ENCODE measurements around the gene STXBP5. TPM values are rescaled to one million over a fixed set of nuclear protein-coding genes. Genes with fewer than 3 reads are reported as not detected.

Gene STXBP5
- total and polyA plus RNA-seq, 2 of the 4 experiments (the other 2 are of a cell fraction): 13.2 to 46.4 TPM

GRCh38 chr6:147167576-147168461 is 36.4 kb upstream of the STXBP5 start:
- no TSS peak for BruUV-seq (replicated peaks)
- H3K4me3 ChIP-seq (ENCODE audit: insufficient read depth, low read depth, low read length): no peak overlapping the region
- H2AK5ac ChIP-seq (ENCODE audit: low read depth, low read length): no peak overlapping the region
- peak overlapping the region; percentile 79; the same call in 1 of the 2 replicates for H4K5ac ChIP-seq (ENCODE audit: low read depth, low read length)
- H3K18ac ChIP-seq (ENCODE audit: low read depth, low read length): peak overlapping the region; percentile 76; the same call in 1 of the 2 replicates
- no peaks in the 10 kb centered on the region for H3K36me3 ChIP-seq (ENCODE audit: control insufficient read depth, insufficient read depth, low read length)
- 75% methylated on average over 2 of the region's 4 CpGs; no CpG with 5 or more reads in 1 of the 2 experiments for WGBS, 2 experiments (ENCODE audit: extremely low coverage in 2 of 2, insufficient read length in 1 of 2)
- 0 out of 2 replicates have a peak overlapping the region, but pooled peaks have one; percentile 39 for H3K14ac ChIP-seq (replicated peaks; ENCODE audit: low read depth, low read length)
- H3K4me2 ChIP-seq (ENCODE audit: low read depth, low read length): peak overlapping the region; percentile 45
- H4K20me1 ChIP-seq (ENCODE audit: insufficient read depth, low read length): no peaks in the 10 kb centered on the region
- no peaks in the 10 kb centered on the region; the same call in 1 of the 2 replicates for H3K9me1 ChIP-seq (ENCODE audit: insufficient read depth, low read length)
- H2BK15ac ChIP-seq (ENCODE audit: low read depth, low read length): peak overlapping the region; percentile 85; the same call in 2 of the 3 replicates
- H2BK5ac ChIP-seq (ENCODE audit: low read depth, low read length, poor library complexity, severe bottlenecking): peak overlapping the region; percentile 72
- ATAC-seq (ENCODE audit: low read depth) (no peak), DNase-seq (no peak)
- no peak overlapping the region for H3K27ac ChIP-seq (ENCODE audit: insufficient read depth, low read length)
- H3K9me3 ChIP-seq (ENCODE audit: control insufficient read depth, insufficient read depth, low read length): no peaks in the 10 kb centered on the region
- peak overlapping the region; percentile 58; the same call in 1 of the 2 replicates for H3K4ac ChIP-seq (ENCODE audit: low read depth, low read length)
- TF ChIP-seq RAD21 (IDR thresholded peaks at IDR 0.05; ENCODE audit: low read length): no peak
- no peak for TF ChIP-seq RCOR1 (IDR thresholded peaks at IDR 0.05; ENCODE audit: insufficient replicate concordance, low read length)
- TF ChIP-seq MXI1 (IDR thresholded peaks at IDR 0.05; ENCODE audit: borderline replicate concordance, low read depth, low read length): no peak
- TF ChIP-seq NFE2L2 (IDR thresholded peaks at IDR 0.05; ENCODE audit: low read depth, low read length): no peak
- TF ChIP-seq CTCF (conservative IDR thresholded peaks at IDR 0.05; ENCODE audit: low read depth, low read length): no peak
- TF ChIP-seq POLR2A (IDR thresholded peaks at IDR 0.05; ENCODE audit: low read depth, low read length): no peak
- TF ChIP-seq SMC3 (IDR thresholded peaks at IDR 0.05; ENCODE audit: low read depth, low read length): no peak
- no peak for TF ChIP-seq CEBPB (IDR thresholded peaks at IDR 0.05; ENCODE audit: low read depth, low read length)
- TF ChIP-seq CHD1 (IDR thresholded peaks at IDR 0.05; ENCODE audit: low read depth, low read length): no peak
- no peak for TF ChIP-seq ELK1 (IDR thresholded peaks at IDR 0.05; ENCODE audit: borderline replicate concordance, low read depth, low read length)
- intact Hi-C loops (cut with micrococcal nuclease) (no loop called here), in situ Hi-C loops (cut with MboI; ENCODE audit: low sequenced_read_pairs) (no loop called here), dilution Hi-C loops (cut with HindIII; ENCODE audit: low sequenced_read_pairs, unreplicated experiment) (no loop called here)
- CTCF ChIA-PET: interaction anchor here (1.0 kb wide), 1 partner anchor 277 kb away, joined by 4 read pairs; no protein-coding TSS in a partner anchor
- H3K27me3 ChIP-seq (ENCODE audit: control insufficient read depth, insufficient read depth, low read length): no peaks in the 10 kb centered on the region
- H3K79me1 ChIP-seq (ENCODE audit: low read depth in 1 of 2, low read length in 2 of 2): peaks cover 0 to 3% of the 10 kb centered on the region in 2 experiments; a peak in 1 of 4 replicates
- H4K91ac ChIP-seq (ENCODE audit: insufficient read depth, low read depth, low read length): peak overlapping the region; percentile 58; the same call in 1 of the 2 replicates
- no peak overlapping the region for H3K56ac ChIP-seq (ENCODE audit: extremely low read depth, insufficient read depth, low read length)
- peak overlapping the region; percentile 57 to 72; a peak in 2 of 4 replicates for H4K8ac ChIP-seq (ENCODE audit: low read depth in 2 of 2, low read length in 2 of 2)
- no peak overlapping the region for H3K9ac ChIP-seq (ENCODE audit: low read depth, low read length)
- H3K23ac ChIP-seq (ENCODE audit: low read depth, low read length): peak overlapping the region; percentile 24; the same call in 1 of the 2 replicates
- POLR2A ChIA-PET (ENCODE audit: unreplicated experiment): no interaction called here
- peaks cover 12% of the 10 kb centered on the region for H3K4me1 ChIP-seq (ENCODE audit: control insufficient read depth, insufficient read depth, low read length)
- H2AK9ac ChIP-seq (replicated peaks; ENCODE audit: low read depth, low read length, poor library complexity): no peak overlapping the region
- peak overlapping the region; percentile 56; the same call in 1 of the 2 replicates for H2BK20ac ChIP-seq (ENCODE audit: low read depth, low read length)
- peak overlapping the region; percentile 25 for H2AFZ ChIP-seq (replicated peaks; ENCODE audit: low read length, poor library complexity)
- H2BK120ac ChIP-seq (ENCODE audit: low read depth, low read length): peak overlapping the region; percentile 90

All from IMR-90 (cell line).